SU-DHL-6 (cell line): Measurements from ENCODE around the gene SMIM7.
A peak's percentile ranks its signal among the peaks of the same experiment; 100 is the strongest.

Source experiments
- H2AFZ ChIP-seq: fragments of 200-600 bp; sonication (generic); 2 replicates; pipeline ENCODE4 v1.6.1; 2014; ENCODE audit warnings: low read depth, mild to moderate bottlenecking, moderate library complexity, mixed read lengths, antibody characterized with exemption, low read length; ENCODE audit not compliant: severe bottlenecking
- H3F3A ChIP-seq: fragments of 200-600 bp; shearing (Covaris generic); 2 replicates; pipeline ENCODE4 v1.6.0; 2016; ENCODE audit warnings: antibody characterized with exemption, mild to moderate bottlenecking; ENCODE audit not compliant: insufficient read depth
- H3K27ac ChIP-seq: fragments of 200-600 bp; sonication (generic); 2 replicates; pipeline ENCODE4 v1.5.1; 2016; ENCODE audit warnings: low read depth, mild to moderate bottlenecking, low read length, moderate library complexity, mixed read lengths
- H3K27me3 ChIP-seq: fragments of 200-600 bp; sonication (generic), shearing (Covaris generic); 2 replicates; pipeline ENCODE4 v1.6.0; 2014; ENCODE audit warnings: mild to moderate bottlenecking, low read length
- H3K36me3 ChIP-seq: fragments of 200-600 bp; sonication (generic); 2 replicates; pipeline ENCODE4 v1.6.1; 2014; ENCODE audit warnings: mild to moderate bottlenecking, low read length, mixed read lengths
- H3K4me2 ChIP-seq: fragments of 300-600, 200-600 bp; shearing (Covaris generic), sonication (generic); 2 replicates; pipeline ENCODE4 v1.6.0; 2014; ENCODE audit warnings: low read length, low read depth, mild to moderate bottlenecking; ENCODE audit not compliant: poor library complexity, severe bottlenecking
- H3K4me3 ChIP-seq: fragments of 200-600 bp; sonication (generic); 2 replicates; pipeline ENCODE4 v1.5.1; 2014; ENCODE audit warnings: antibody characterized with exemption, low read length, mild to moderate bottlenecking, mixed read lengths; ENCODE audit not compliant: insufficient read depth, poor library complexity, severe bottlenecking
- H3K79me2 ChIP-seq: fragments of 200-600 bp; sonication (generic); 2 replicates; pipeline ENCODE4 v1.6.1; 2014; ENCODE audit warnings: mild to moderate bottlenecking, low read length, moderate library complexity; ENCODE audit not compliant: insufficient read depth
- H3K9ac ChIP-seq: fragments of 200-600 bp; sonication (generic); 2 replicates; pipeline ENCODE4 v1.7.0; 2014; ENCODE audit warnings: mild to moderate bottlenecking, low read length
- H3K9me2 ChIP-seq: fragments of 200-600 bp; sonication (generic); replicated peaks from 2 replicates; pipeline ENCODE4 v1.6.1; 2014; ENCODE audit warnings: low read length; ENCODE audit not compliant: insufficient read depth
- H3K9me3 ChIP-seq: fragments of 200-600 bp; sonication (generic); 2 replicates; pipeline ENCODE4 v1.6.1; 2014; ENCODE audit warnings: low read length, mixed read lengths; ENCODE audit not compliant: insufficient read depth
- H4K20me1 ChIP-seq: fragments of 200-600 bp; sonication (generic); 2 replicates; pipeline ENCODE4 v1.6.1; 2014; ENCODE audit warnings: low read depth, mild to moderate bottlenecking, antibody characterized with exemption, low read length, moderate library complexity, mixed read lengths
- CTCF ChIP-seq: fragments of 200-600 bp; sonication (generic); IDR thresholded peaks from one replicate; pipeline ENCODE4 v1.5.1; 2017; ENCODE audit warnings: antibody characterized with exemption, mild to moderate bottlenecking, low read length, moderate library complexity; ENCODE audit not compliant: insufficient read depth, poor library complexity, severe bottlenecking
- EZH2phosphoT487 ChIP-seq: fragments of 200-600 bp; sonication (generic), shearing (Covaris generic); conservative IDR thresholded peaks from 2 replicates; pipeline ENCODE4 v1.6.1; 2018; ENCODE audit warnings: mild to moderate bottlenecking, antibody characterized with exemption, low read length, moderate library complexity, mixed read lengths

SMIM7 gene

GRCh38 chr19:16625163-16625958, 34.6 kb downstream of the SMIM7 start:
- peaks cover 7% of the 10 kb centered on the region; the same call in 1 of the 2 replicates for H4K20me1 ChIP-seq
- no peak overlapping the region for H3K4me3 ChIP-seq

GRCh38 chr19:16624236-16624635, 35.7 kb downstream of the SMIM7 start:
- Histone ChIP-seq H3K4me2 (peak overlapping the region; percentile 24), H2AFZ (no peak overlapping the region), H3K9me3 (no peaks in the 10 kb centered on the region), H3K27me3 (no peaks in the 10 kb centered on the region), H3K36me3 (no peaks in the 10 kb centered on the region), H4K20me1 (peaks cover 7% of the 10 kb centered on the region; the same call in 1 of the 2 replicates), H3K79me2 (peaks cover 87% of the 10 kb centered on the region), H3K4me3 (no peak overlapping the region), H3K9ac (peak overlapping the region; percentile 20; the same call in 1 of the 2 replicates), H3F3A (peaks cover 10% of the 10 kb centered on the region), H3K27ac (peak overlapping the region; percentile 43; the same call in 1 of the 2 replicates), H3K9me2 (no peaks in the 10 kb centered on the region)
- TF ChIP-seq EZH2phosphoT487 (no peak), CTCF (no peak)

More at GRCh38 chr19:16625163-16625958, 34.6 kb downstream of the SMIM7 start:
- peaks cover 76% of the 10 kb centered on the region for H3K79me2 ChIP-seq
- no peak overlapping the region for H2AFZ ChIP-seq
- H3K9ac ChIP-seq = no peak overlapping the region; the same call in 1 of the 2 replicates
- H3K9me3 ChIP-seq = no peaks in the 10 kb centered on the region
- TF ChIP-seq EZH2phosphoT487 (no peak), CTCF (no peak)
- no peaks in the 10 kb centered on the region for H3K9me2 ChIP-seq
- no peak overlapping the region for H3K27ac ChIP-seq
- peaks cover 21% of the 10 kb centered on the region for H3F3A ChIP-seq
- H3K36me3 ChIP-seq = no peaks in the 10 kb centered on the region
- no peaks in the 10 kb centered on the region for H3K27me3 ChIP-seq
- peak overlapping the region; percentile 87 for H3K4me2 ChIP-seq

GRCh38 chr19:16623576-16623975, 36.4 kb downstream of the SMIM7 start:
- Histone ChIP-seq H3K36me3 (no peaks in the 10 kb centered on the region), H3K9me2 (no peaks in the 10 kb centered on the region), H3K9ac (peak overlapping the region; percentile 20; the same call in 1 of the 2 replicates), H4K20me1 (peaks cover 7% of the 10 kb centered on the region; the same call in 1 of the 2 replicates), H3K27ac (peak overlapping the region; percentile 43; the same call in 1 of the 2 replicates), H2AFZ (no peak overlapping the region), H3K9me3 (no peaks in the 10 kb centered on the region), H3K79me2 (peaks cover 93% of the 10 kb centered on the region), H3F3A (0 out of 2 replicates have a peak, but pooled peaks cover 4% of the 10 kb centered on the region), H3K4me3 (no peak overlapping the region), H3K4me2 (peak overlapping the region; percentile 24), H3K27me3 (no peaks in the 10 kb centered on the region)
- TF ChIP-seq EZH2phosphoT487 = no peak
- no peak for TF ChIP-seq CTCF
